ENCODE measurements around the gene WWOX.
"Not testable (repeated sequence)": the region's sequence is repeated elsewhere in the genome, so short reads cannot be mapped to it uniquely, and the experiment has no call there.

WWOX gene

DNA sequence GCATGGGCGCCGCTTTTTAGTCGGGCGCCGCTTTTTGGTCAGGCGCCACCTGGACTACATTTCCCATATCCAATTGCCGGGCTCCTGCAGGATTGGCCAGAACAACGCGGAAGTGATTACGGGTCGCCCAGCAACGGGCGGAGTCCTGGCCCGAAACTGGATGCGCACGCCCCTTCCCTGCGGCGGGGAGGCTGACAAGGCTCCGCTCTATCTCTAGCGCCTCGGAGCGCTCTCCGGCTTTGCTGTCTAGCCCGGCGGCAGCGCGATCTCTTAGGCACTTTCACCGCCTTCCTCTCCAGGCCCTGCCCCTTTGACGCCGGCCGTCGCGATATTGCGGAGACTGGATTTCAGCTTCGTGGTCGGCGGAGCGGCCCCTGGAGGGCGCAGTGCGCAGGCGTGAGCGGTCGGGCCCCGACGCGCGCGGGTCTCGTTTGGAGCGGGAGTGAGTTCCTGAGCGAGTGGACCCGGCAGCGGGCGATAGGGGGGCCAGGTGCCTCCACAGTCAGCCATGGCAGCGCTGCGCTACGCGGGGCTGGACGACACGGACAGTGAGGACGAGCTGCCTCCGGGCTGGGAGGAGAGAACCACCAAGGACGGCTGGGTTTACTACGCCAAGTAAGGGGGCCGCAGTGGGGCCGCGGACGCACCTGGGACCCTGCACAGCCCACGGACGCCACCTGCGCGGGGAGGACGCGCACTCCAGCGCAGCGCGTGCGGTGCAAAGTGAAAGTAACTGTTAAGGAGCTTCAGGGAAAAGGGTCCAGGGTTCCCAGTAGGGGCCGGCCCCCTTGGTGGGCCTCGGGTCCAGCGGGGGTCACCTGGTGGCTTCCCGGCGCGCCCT, at the start of gene WWOX:
TSS of gene WWOX (plus strand) at position 384 of the 841 bp plus-strand sequence.
- Histone ChIP-seq H3K36me3 (ENCODE audit: control insufficient read depth, insufficient read depth, low read length, severe bottlenecking) (no peaks in the 10 kb centered on the region), H3K9me3 (ENCODE audit: control insufficient read depth, low read length) (peaks cover 3% of the 10 kb centered on the region), H3K27me3 (replicated peaks; ENCODE audit: control insufficient read depth, insufficient read depth, low read length) (no peaks in the 10 kb centered on the region), H3K4me3 (ENCODE audit: low read length) (peak within 1 kb of the TSS; percentile 98), H3K4me1 (ENCODE audit: control insufficient read depth, insufficient read depth, low read length) (peaks cover 4% of the 10 kb centered on the region), H3K9ac (ENCODE audit: low read length) (peak within 1 kb of the TSS; percentile 94)
- peak; percentile 99 for DNase-seq (ENCODE audit: low read depth)

DNA sequence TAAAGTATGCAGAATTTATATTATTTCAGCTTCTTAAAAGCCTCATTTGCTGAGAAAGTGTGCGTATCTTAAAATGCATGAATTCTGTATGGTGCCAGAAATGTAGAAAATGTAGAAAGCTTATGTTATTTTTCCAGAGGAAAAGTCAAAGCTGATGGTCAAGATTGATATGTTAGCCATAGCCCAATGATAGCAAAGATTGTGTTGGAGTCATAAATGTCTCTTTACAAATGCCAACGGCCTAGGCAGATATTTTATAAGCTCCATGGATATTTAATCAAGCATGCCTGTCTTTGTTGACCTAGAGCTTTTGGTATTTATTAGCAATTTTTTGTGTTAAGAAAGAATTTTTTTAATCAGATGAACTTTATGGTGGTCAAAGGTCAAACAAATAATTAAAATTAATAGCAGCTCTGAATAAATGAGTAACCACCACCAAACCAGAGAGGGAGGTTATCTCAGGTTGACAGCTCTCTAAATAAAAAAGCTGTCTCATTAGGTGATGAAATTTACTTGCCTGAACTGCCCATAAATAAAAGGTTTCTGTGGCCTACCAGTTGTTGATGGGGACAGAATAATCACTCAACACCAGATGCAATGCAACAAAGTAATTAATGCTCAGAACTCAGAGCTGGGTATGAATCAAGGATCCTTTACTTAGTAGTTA, 48.6 kb upstream of the WWOX start:
- Histone ChIP-seq H3K9me3 (ENCODE audit: control insufficient read depth, low read length) (no peaks in the 10 kb centered on the region), H3K27me3 (replicated peaks; ENCODE audit: control insufficient read depth, insufficient read depth, low read length) (peaks cover 6% of the 10 kb centered on the region), H3K4me1 (ENCODE audit: control insufficient read depth, insufficient read depth, low read length) (no peaks in the 10 kb centered on the region)

DNA sequence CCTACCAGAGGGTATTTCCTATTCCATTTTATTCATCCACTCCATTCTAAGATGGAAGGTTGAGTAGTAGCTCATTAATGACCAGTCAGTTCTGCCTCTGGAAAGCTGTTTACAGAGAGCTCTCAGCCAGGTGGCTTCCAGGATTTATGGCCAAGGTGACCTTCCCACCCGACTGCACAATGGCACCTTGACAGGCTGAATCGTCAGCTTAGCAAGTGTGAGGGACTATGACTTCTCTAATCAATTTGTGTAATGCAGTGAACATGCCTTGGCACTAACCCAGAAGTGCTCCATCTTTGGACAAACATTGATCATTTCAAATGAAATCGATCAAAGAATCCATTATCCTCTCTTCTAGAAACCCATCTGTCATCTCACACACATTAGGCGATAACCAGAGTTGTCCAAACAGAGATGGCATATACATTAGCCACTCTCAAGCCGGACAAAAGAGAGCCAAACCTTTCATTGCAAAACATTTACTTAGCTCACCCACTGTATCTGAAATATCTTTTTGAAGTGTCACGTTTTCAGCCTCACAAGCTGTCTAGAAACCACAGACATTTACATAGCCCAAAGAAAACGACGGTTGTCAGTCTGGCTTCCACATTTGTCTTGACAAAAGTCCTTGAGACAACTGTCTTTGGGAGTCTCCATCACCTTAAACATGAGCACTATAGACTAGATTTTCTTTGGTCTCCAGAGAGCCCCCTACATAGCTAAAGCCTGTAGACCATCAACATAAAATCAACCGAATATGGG, 41.5 kb upstream of the WWOX start:
- H3K27me3 ChIP-seq (replicated peaks; ENCODE audit: control insufficient read depth, insufficient read depth, low read length): peaks cover 6% of the 10 kb centered on the region
- no peak for DNase-seq (ENCODE audit: low read depth)

More for the DNA sequence above, 48.6 kb upstream of the WWOX start:
- H3K36me3 ChIP-seq (ENCODE audit: control insufficient read depth, insufficient read depth, low read length, severe bottlenecking): no peaks in the 10 kb centered on the region
- DNase-seq (ENCODE audit: low read depth): no peak
- H3K4me3 ChIP-seq (ENCODE audit: low read length): no peak overlapping the region
- H3K9ac ChIP-seq (ENCODE audit: low read length): no peak overlapping the region

DNA sequence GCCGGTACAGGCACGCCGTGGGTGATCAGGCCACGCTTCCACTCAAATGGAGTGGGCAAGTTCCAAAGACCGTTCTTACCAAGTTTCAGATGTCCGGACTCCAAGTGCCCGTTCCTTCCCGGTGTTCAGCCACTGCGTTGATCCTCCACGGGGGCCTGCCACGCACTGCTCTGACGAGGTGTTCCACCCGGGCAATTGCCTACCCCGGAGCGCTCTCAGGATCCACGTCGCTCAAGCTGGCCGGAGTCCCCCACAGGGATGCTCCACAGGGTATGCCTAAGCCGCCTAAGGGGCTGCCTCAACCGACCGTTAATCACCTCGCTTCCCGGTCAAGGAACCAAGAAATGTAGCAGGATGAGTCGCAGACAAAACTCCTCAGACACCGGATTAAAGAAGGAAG, 39.6 kb upstream of the WWOX start:
- not testable (repeated sequence) for H3K36me3 ChIP-seq (ENCODE audit: control insufficient read depth, insufficient read depth, low read length, severe bottlenecking); H3K4me3 ChIP-seq (ENCODE audit: low read length); H3K9ac ChIP-seq (ENCODE audit: low read length); H3K27me3 ChIP-seq (replicated peaks; ENCODE audit: control insufficient read depth, insufficient read depth, low read length); H3K4me1 ChIP-seq (ENCODE audit: control insufficient read depth, insufficient read depth, low read length); H3K9me3 ChIP-seq (ENCODE audit: control insufficient read depth, low read length); DNase-seq (ENCODE audit: low read depth)

More for the DNA sequence above, 41.5 kb upstream of the WWOX start:
- Histone ChIP-seq H3K9me3 (ENCODE audit: control insufficient read depth, low read length) (no peaks in the 10 kb centered on the region), H3K9ac (ENCODE audit: low read length) (no peak overlapping the region), H3K4me1 (ENCODE audit: control insufficient read depth, insufficient read depth, low read length) (no peaks in the 10 kb centered on the region), H3K36me3 (ENCODE audit: control insufficient read depth, insufficient read depth, low read length, severe bottlenecking) (no peaks in the 10 kb centered on the region), H3K4me3 (ENCODE audit: low read length) (no peak overlapping the region)

GRCh38 chr16:78060295-78060694, 39.2 kb upstream of the WWOX start:
- no peaks in the 10 kb centered on the region for H3K9me3 ChIP-seq (ENCODE audit: control insufficient read depth, low read length)
- H3K4me3 ChIP-seq (ENCODE audit: low read length): no peak overlapping the region
- H3K27me3 ChIP-seq (replicated peaks; ENCODE audit: control insufficient read depth, insufficient read depth, low read length): no peaks in the 10 kb centered on the region
- DNase-seq (ENCODE audit: low read depth): no peak
- no peaks in the 10 kb centered on the region for H3K4me1 ChIP-seq (ENCODE audit: control insufficient read depth, insufficient read depth, low read length)
- H3K36me3 ChIP-seq (ENCODE audit: control insufficient read depth, insufficient read depth, low read length, severe bottlenecking): no peaks in the 10 kb centered on the region
- H3K9ac ChIP-seq (ENCODE audit: low read length): no peak overlapping the region

DNA sequence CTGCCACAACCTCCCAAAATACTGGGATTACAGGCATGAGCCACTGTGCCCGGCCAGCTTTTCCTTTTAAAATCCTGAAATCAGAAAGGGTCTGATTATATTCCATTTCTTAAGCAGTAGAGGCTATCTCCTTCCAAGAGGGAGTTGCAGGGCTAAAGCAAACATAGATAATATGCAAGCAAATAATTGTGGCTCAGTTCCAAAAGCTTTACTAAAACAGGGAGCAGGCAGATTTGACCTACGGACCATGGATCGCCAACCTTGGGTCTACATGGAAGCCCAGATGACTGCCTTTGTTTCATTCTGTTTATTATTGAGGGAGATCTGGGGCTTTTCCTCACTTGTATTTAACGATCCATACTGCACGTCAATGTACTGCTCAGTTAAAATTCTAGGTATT, 38.6 kb upstream of the WWOX start:
- H3K9me3 ChIP-seq (ENCODE audit: control insufficient read depth, low read length): no peaks in the 10 kb centered on the region
- no peaks in the 10 kb centered on the region for H3K27me3 ChIP-seq (replicated peaks; ENCODE audit: control insufficient read depth, insufficient read depth, low read length)
- H3K4me3 ChIP-seq (ENCODE audit: low read length): no peak overlapping the region
- H3K9ac ChIP-seq (ENCODE audit: low read length): no peak overlapping the region
- no peaks in the 10 kb centered on the region for H3K36me3 ChIP-seq (ENCODE audit: control insufficient read depth, insufficient read depth, low read length, severe bottlenecking)
- DNase-seq (ENCODE audit: low read depth): no peak
- H3K4me1 ChIP-seq (ENCODE audit: control insufficient read depth, insufficient read depth, low read length): no peaks in the 10 kb centered on the region

DNA sequence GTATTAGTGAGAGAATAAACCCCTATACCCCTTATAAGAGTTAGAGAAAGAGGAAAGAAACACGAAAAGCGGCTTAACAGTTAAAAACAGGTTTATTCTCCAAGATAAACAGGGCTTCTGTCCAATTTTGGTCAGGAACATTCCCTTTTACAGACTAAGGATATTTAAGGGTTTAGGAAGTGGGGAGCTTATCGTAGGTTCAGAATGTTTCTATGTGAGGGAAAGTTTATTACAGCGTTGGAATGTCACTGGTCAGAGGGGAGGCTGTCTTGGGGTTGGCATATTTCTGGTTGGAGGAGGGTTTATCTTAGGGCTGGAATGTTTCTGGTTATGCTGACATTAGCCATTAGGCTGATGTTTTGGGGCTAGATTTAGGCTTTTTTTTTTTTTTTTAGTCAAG, 34.1 kb upstream of the WWOX start:
- H3K36me3 ChIP-seq (ENCODE audit: control insufficient read depth, insufficient read depth, low read length, severe bottlenecking): no peaks in the 10 kb centered on the region
- H3K9me3 ChIP-seq (ENCODE audit: control insufficient read depth, low read length): no peaks in the 10 kb centered on the region
- no peak for DNase-seq (ENCODE audit: low read depth)
- no peak overlapping the region for H3K9ac ChIP-seq (ENCODE audit: low read length)
- no peak overlapping the region for H3K4me3 ChIP-seq (ENCODE audit: low read length)
- no peaks in the 10 kb centered on the region for H3K27me3 ChIP-seq (replicated peaks; ENCODE audit: control insufficient read depth, insufficient read depth, low read length)
- no peaks in the 10 kb centered on the region for H3K4me1 ChIP-seq (ENCODE audit: control insufficient read depth, insufficient read depth, low read length)

- no peaks in the 10 kb centered on the region for H3K27me3 ChIP-seq (replicated peaks; ENCODE audit: control insufficient read depth, insufficient read depth, low read length)
- no peaks in the 10 kb centered on the region for H3K4me1 ChIP-seq (ENCODE audit: control insufficient read depth, insufficient read depth, low read length)
- H3K4me3 ChIP-seq (ENCODE audit: low read length): no peak overlapping the region
- H3K9me3 ChIP-seq (ENCODE audit: control insufficient read depth, low read length): no peaks in the 10 kb centered on the region
- DNase-seq (ENCODE audit: low read depth): no peak
- H3K9ac ChIP-seq (ENCODE audit: low read length): no peak overlapping the region
- no peaks in the 10 kb centered on the region for H3K36me3 ChIP-seq (ENCODE audit: control insufficient read depth, insufficient read depth, low read length, severe bottlenecking)
Measured at GRCh38 chr16:78069913-78070312, 29.5 kb upstream of the WWOX start.

- H3K4me1 ChIP-seq (ENCODE audit: control insufficient read depth, insufficient read depth, low read length): no peaks in the 10 kb centered on the region
- H3K9me3 ChIP-seq (ENCODE audit: control insufficient read depth, low read length): no peaks in the 10 kb centered on the region
- H3K4me3 ChIP-seq (ENCODE audit: low read length): no peak overlapping the region
- no peaks in the 10 kb centered on the region for H3K36me3 ChIP-seq (ENCODE audit: control insufficient read depth, insufficient read depth, low read length, severe bottlenecking)
- H3K27me3 ChIP-seq (replicated peaks; ENCODE audit: control insufficient read depth, insufficient read depth, low read length): peaks cover 4% of the 10 kb centered on the region
- no peak overlapping the region for H3K9ac ChIP-seq (ENCODE audit: low read length)
- no peak for DNase-seq (ENCODE audit: low read depth)
Measured at GRCh38 chr16:78072275-78072674, 27.2 kb upstream of the WWOX start.

DNA sequence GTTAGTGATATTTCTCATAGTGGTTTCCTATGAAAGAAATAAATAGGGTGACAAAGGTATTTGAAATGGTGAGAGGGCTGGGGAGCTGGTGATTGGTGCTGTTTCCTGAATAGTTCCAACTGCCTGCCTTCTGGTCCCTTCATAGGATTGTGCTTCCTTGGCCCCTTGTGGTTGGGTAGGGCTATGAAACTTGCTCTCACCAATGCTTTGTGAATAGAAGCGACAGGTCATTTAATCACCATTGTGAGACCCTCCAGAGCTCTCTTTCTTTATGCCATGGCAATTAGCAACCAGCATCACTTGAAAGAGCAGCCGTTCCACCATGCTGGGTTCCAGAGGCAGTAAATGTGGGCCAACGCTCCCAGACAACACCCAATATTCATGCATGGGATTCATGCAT, 23.7 kb upstream of the WWOX start:
- H3K9me3 ChIP-seq (ENCODE audit: control insufficient read depth, low read length): no peaks in the 10 kb centered on the region
- H3K27me3 ChIP-seq (replicated peaks; ENCODE audit: control insufficient read depth, insufficient read depth, low read length): peaks cover 4% of the 10 kb centered on the region
- H3K4me1 ChIP-seq (ENCODE audit: control insufficient read depth, insufficient read depth, low read length): no peaks in the 10 kb centered on the region
- no peak overlapping the region for H3K9ac ChIP-seq (ENCODE audit: low read length)
- DNase-seq (ENCODE audit: low read depth): no peak
- H3K4me3 ChIP-seq (ENCODE audit: low read length): no peak overlapping the region
- no peaks in the 10 kb centered on the region for H3K36me3 ChIP-seq (ENCODE audit: control insufficient read depth, insufficient read depth, low read length, severe bottlenecking)

DNA sequence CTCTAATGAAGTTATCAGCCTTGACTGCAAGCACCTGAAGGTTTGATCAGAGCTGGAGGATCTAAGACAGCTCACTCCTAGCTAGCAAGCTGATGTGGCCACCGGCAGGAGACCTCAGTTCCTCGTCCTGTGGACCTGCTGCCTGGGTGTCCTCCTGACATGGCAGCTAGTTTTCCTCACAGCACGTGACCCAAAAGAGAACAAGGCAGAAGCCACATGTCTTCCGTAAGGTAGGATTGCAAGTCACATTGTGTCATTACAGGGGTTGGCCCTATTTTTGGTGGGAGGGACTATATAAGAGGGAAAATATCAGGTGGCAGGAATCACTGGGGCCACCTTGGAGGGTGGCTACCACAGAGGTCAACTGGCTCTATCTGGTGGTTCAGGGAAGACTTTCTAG, 18.1 kb upstream of the WWOX start:
- no peaks in the 10 kb centered on the region for H3K4me1 ChIP-seq (ENCODE audit: control insufficient read depth, insufficient read depth, low read length)
- peaks cover 9% of the 10 kb centered on the region for H3K27me3 ChIP-seq (replicated peaks; ENCODE audit: control insufficient read depth, insufficient read depth, low read length)
- no peak overlapping the region for H3K9ac ChIP-seq (ENCODE audit: low read length)
- no peak for DNase-seq (ENCODE audit: low read depth)
- no peak overlapping the region for H3K4me3 ChIP-seq (ENCODE audit: low read length)
- H3K9me3 ChIP-seq (ENCODE audit: control insufficient read depth, low read length): no peaks in the 10 kb centered on the region
- H3K36me3 ChIP-seq (ENCODE audit: control insufficient read depth, insufficient read depth, low read length, severe bottlenecking): no peaks in the 10 kb centered on the region
